Left renal cortex interstitium (tissue), 4 donors: ENCODE measurements around the gene TRIP10. TPM values are rescaled to one million over a fixed set of nuclear protein-coding genes. Genes with fewer than 3 reads are reported as not detected.

ENCODE experiments used
- DNase-seq, 4 donors: peaks; one replicate each; pipeline ENCODE4 v3.0.0-alpha.2; 2013; ENCODE audit warnings: low read depth in 4 of 4, low spot score in 2 of 4, missing footprints in 1 of 4
- polyA plus RNA-seq, 4 donors: library from polyadenylated mRNA; unstranded; fragments of 120-200 nt; gene quantifications; one replicate each; pipeline ENCODE4 v1.2.1, GENCODE V29; 2013; ENCODE audit not compliant: insufficient read length in 4 of 4

Gene TRIP10
- polyA plus RNA-seq, 4 donors, result 50.6 to 68.7 (median 58.7) TPM

DNA sequence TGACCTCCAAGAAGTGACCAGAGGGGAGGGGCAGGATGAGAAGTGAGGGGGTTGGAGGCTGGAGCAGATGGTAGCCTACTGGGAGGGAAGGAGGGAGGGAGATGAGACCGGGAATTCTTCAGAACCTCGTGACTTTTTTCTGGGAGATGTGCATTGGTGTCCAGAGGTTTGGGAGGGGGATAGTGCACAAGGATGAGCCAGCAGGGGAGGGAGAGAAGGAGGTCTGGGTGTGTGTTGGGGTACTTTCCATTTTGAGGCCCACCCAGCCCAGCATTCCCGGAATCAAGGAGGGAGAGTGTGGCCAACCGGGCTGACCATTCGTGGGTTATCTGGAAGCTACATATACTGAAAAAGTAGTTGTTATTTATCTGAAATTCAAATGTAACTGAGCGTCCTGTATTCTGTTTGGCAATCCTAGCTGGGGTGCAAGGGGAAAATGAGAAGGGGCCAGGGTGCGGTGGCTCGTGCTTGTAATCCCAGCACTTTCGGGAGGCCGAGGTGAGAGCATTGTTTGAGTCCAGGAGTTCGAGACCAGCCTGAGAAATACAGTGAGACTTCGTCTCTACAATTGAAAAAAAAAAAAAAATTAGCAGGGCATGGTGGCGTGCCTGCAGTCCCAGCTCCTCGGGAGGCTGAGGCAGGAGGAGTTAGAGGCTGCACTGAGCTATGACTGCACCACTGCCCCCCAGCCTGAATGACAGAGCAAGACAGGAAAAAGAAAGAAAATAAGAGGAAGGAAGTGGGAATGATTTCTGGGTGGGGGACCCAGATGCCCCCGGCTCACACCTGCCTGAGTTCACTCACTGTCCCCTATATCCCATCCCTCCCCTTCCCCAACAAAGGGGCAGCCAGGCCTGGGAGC lies 14.6 kb upstream of the TRIP10 start:
- no peak for DNase-seq

DNA sequence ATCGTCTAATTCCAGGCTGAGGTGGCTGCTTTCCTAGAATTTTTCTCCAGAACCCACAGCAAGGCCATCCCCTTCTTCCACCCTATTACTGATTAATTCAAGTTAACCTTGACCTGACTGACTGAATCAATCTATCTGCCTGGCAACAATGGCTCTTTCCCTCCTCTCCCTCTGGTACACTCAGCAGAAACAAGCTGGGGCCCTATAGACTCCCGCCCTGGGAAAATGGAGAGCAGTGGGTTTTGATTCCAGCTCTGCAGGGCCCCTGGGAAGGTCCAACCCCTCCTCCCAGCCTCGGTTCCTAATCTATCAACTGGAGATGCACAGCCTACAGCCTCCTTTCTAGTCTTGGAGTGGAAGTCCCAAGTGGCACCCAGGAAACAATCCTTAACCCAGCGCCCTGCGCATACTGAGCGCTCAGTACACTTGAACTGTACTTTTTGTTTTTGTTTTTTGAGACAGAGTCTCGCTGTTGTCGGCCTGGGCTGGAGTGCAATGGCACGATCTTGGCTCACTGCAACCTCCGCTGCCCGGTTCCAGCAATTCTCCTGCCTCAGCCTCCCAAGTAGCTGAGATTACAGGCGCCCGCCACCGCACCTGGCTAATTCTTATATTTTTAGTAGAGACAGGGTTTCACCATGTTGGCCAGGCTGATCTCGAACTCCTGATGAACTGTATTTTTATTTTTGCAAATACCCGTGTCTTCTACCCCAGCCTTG lies 13.8 kb upstream of the TRIP10 start:
- DNase-seq, result no peak

DNA sequence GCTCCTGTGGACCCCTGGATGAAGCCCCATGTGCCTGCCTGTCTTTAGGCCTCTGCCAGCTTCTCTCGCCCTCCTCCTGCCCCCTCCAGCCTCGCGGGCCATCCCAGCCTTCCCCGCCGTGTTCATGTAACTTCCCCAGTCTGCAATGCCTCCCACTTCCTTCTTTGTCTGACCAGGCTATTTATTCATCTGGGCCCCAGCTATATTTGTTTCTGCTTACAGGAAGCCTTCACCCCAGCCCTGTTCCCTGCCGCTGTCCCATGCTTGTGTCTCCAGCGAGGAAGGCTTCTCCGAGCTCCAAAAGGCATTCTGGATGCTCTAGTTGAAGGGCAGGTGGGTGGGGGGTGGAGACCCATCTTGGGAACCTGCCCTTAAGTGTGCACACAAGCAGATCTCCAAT lies 11.1 kb upstream of the TRIP10 start:
- no peak for DNase-seq

- no peak for DNase-seq
Observed at GRCh38 chr19:6729573-6730152, 9.8 kb upstream of the TRIP10 start.

DNA sequence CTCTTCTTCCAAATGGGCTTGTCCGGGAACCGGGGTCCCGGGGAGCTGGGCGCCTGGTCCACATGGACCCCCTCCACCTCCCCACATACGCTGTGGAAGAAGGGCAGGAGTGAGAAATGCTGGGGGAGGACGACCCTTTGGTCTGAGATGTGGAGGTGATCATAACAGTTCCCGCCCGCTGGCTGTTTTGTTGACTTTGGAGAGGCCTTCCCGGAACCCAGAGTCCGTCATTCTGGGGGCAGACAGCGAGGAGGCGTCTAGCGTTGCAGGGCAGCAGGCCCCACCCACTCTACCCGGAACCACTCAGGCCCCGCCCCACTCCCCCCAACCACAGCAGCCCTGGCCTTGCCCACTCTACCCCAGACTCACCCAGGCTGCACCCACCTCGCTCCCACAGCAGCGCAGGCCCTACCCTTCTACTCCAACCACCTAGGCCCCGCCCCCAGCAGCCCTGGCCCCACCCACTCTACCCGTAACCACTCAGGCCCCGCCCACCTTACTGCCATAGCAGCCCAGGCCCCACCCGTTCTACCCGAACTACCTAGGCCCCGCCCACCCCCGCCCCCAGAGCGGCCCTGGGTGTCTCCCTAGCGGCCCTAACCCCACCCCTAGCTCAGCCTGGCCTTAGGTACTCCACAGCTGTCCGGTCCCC lies 9.2 kb upstream of the TRIP10 start:
- no peak for DNase-seq

DNA sequence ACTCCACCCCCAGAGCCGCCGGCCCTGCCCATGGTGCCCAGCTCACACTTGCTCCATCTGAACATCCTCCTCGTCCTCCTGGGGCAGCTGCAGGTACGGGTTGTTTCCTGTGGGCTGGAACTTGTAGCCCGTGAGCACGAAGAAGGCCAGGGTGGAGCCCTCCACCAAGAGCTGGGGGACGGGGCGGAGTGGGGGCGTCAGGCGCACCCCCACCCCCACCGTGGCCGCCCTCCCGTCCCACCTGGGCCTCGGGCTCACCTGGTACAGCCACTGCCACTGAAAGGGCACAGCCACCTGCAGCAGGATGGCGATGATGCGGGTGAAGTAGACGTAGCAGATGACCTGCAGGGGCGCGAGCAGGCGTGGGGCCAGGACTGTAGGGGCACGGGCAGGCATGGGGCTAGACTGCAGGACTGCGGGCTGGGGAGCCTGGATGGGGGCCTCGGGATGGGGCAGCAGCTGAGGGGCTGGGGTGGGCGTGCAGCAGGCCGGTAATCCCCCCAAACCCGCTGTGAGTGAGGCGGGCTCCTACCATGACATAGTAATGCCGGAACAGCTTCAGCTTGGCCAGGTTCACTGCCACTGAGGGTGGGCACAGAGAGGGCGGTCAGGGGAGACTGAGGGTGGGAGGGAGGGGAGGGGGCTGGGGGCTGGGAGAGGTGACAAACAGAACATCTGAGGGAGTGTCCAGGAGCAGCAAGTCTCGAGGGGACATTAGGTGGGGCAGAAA lies 8.4 kb upstream of the TRIP10 start:
- no peak for DNase-seq

- no peak for DNase-seq
Observed at GRCh38 chr19:6731822-6732221, 7.7 kb upstream of the TRIP10 start.

GRCh38 chr19:6732803-6733337 lies 6.6 kb upstream of the TRIP10 start:
- no peak for DNase-seq

- DNase-seq, result no peak
Observed at GRCh38 chr19:6733338-6734095, 6.0 kb upstream of the TRIP10 start.

DNA sequence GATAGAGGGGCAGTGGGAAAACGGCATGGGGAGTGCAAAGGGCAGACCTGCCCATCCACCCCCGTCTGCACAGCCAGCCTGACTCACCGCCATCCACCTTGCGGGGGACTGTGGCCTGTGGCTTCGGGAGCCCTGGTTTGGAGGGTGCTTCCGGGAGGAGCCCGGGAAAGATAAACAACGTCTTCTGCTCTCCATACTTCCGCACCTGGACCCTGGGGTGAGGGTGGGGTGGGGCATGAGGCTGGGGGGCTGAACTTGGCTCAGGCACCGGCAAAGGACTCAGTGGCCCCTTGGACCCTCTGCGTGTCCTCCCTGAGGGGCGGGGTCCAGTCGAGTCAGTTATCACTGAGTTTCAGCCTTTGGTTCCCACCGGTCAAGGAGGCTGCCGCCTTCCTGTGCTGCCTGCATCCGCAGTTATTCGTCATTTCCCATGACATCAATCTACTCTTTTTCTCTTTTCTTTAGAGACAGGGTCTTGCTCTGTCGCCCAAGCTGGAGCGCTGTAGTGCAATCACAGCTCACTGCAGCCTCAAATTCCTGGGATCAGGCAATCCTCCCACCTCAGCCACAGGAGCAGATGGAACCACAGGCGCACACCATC lies 5.3 kb upstream of the TRIP10 start:
- DNase-seq, result no peak

GRCh38 chr19:6735181-6735911 lies 4.1 kb upstream of the TRIP10 start:
- no peak for DNase-seq

DNA sequence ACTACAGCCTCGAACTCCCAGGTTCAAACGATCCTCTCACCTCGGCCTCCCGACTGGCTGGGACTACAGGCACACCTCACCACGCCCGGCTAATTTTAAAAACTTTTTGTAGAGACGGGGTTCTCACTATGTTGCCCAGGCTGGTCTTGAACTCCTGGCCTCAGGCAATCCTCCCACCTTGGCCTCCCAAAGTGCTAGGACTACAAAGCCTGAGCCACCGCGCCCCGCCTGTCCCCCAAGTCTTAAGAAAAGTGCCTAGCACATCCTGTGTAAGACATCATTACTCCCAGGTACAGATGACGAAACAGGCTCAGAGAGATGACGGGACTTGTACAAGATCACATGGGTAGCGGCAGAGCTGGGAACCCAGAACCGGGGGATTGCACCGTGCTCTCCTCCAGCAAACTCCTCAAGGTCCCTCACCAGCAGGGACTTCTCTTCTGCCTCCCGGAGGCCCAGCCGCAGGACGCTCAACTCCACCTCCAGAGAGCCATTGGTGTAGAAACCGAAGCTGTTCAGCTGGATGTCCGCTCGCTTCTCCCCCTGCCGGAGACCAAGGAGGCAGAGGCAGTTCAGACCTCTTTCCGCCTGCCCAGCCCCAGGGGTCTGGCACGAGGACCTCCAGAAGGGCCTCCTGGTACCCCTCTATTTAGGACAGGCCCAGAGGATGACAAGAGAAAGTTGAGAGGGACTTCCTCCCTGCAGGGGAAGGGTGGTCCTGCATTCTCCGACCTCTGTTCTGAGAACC lies 3.1 kb upstream of the TRIP10 start:
- DNase-seq, result peak in 1 of 4 donors; percentile 72

DNA sequence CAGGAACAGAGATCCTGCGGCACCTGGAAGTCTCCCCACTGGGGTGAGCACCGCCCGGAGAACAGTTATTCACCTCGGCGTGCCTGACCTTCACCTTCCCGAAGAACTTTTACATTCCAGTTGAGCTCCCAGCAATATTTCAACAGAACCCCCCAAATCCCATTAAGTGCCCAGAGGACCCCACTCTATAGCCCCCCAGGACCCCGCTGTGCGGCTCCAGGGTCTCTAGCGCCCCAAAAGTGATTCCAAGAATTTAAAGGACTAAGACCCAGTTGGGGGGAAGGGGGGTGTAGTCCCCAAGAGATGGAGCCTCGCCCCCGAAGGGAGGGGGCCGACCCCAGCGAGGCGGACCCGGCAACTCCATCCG lies 2.6 kb upstream of the TRIP10 start:
- no peak for DNase-seq

DNA sequence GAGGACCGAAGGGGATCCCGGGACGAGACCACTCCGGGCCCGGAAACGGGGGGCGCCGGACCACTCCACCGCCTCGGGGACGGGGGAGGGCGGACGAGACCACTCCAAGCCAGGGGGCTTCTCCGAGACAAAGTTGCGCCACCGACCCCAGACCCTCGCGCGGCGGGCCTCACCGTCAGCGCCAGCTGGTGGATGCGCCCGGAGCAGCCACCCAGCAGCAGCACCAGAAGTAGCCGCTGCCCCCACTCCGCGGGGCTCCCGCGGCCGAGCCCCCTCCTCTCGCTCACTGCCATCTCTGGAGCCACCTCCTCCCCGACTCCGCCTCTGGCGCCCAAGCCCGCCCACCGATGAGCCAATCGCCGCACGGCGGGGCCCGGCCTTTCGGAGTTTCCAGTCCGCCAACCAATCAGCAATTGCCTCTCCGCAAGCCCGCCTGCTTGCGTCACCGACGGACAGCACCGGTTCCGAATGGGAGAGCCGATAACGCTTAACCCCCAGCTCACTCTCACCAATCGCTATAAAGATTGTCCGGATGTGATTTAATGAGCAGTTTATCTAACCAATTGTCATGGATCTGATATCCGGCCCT lies 2.1 kb upstream of the TRIP10 start, which contains the start of gene GPR108:
Gene GPR108 (minus strand): TSS at position 297 of the 589 bp plus-strand sequence. CDS start 4 bp downstream, at position 293.
- peak; percentile 99 to 100 (median 99) for DNase-seq

DNA sequence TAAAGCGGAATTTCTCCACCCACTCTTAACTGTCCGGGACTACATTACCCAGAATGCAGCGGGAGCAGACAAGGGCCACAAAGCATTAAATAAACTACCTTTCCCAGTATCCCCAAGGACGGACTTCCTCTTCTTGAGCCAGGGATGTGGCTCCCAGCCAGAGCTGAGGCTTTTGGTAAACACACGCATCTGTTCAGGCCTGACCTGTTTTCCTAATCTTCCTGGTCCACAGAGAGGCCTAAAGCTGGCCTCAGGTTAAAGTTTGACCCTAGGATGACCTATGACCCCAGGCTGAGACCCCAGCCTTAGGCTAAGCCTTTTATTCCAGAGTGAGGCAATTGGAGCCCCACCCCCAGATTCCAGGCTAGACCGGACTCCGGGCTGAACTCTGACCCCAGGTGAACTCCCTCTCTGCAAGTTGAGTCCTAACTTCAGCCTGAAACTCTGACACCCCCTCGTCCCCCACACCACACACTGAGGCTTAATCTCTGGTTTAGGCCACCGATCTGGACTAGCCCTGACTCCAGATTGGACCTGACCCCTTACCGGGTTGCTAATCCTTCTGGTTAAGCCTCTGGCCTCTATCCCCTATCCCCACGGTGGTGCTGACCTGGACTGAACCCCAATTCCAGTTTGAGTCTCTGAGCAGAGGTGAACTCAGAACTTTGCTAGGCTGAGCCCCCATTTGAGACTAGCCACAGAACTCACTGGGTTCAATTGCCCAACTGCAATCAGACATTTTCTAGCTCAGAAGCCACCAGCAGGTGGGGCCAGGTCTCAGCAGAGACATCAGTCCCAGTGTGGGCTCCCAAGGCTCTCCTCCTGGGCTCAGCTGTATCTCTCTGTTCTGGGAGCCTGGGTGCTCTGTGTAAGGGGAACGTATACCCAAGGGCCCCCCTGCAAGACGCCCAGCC lies 1.4 kb upstream of the TRIP10 start:
- peak in 1 of 4 donors; percentile 61 for DNase-seq

DNA sequence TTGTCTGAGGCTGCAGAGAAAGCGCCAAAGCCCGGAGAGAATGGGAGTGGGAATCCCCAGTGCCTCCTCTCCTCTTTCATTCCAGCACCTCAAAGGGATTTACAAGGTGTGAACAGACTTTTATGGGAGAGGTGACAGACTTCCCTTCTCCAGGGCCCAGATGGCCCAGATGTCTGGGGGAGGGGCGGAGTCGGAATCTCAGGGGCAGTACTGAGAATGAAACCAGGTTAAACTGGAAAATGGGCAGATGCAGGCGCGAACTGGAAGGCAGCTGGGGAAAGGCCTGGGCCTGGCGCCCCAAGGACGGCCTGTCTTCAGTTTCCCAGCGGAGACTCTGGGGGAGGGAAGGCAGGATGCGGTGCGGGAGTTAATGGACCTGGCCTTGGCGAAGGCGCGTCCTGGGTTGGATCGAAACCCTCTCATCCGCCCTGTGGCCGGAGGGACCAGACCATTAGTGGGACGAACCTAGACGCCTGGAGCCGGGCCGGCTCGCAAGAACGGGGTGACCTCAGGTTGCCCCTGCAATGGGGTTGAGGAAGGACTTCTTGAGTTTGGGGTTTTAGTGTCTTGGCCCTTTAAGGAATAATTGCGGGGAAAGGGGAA lies 592 bp upstream of the TRIP10 start:
- DNase-seq, result no peak
